Measurements from ENCODE around the gene TNFRSF25. TPM values are rescaled to one million over a fixed set of nuclear protein-coding genes. Genes with fewer than 3 reads are reported as not detected.
A peak's percentile ranks its signal among the peaks of the same experiment; 100 is the strongest.
"Not testable (repeated sequence)": the region's sequence is repeated elsewhere in the genome, so short reads cannot be mapped to it uniquely, and the experiment has no call there.

Gene TNFRSF25
- total RNA-seq, 1 donor from 2014 or later: 10.8 TPM

DNA sequence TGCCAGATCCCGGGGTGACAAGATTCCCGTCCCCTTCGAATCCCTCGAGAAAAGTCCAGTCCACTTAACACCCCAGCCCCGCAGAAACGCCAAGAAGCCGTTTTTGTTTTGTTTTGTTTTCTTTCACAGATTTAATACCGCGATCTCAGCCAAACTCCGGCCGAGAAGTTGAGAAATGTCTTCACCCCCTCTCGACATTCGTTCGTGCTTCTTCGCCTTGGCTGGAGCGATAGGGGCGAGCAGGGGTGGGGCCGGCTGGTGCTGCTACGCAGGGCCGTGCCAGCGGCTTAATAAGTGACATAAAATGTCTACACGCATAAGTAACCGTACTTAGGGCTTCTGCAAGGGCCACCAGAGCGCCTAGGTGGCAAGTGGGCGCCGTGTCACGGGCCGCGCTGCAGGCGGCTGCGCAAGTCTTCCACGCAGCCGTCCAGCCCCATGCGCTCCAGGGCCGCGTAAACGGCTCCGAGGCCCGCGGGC, 4.9 kb downstream of the TNFRSF25 start:
- intact Hi-C loops (cut with micrococcal nuclease): no loop called here
- ATAC-seq (peak; percentile 17), DNase-seq (no peak)

- ATAC-seq (peak; percentile 21), DNase-seq (no peak)
- intact Hi-C loops (cut with micrococcal nuclease): no loop called here
Observed at GRCh38 chr1:6460301-6461050, 5.5 kb downstream of the TNFRSF25 start.

DNA sequence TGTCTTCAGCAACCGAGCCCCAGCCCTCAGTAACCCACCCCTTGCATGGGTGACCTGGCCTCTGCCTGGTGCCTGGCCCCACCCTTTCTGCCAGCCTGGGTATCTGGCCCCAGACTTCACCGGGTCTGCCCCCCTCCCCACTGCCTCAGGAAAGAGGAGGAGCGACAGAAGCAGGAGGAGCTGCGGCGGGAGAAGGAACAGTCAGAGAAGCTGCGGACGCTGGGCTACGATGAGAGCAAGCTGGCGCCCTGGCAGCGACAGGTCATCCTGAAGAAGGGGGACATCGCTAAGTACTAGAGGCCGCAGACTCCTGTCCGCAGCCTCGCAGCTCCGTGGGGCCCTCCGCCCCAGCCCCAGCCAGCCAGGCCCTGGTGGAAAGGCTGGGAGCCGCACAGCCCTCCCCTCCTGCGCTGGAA, 6.1 kb downstream of the TNFRSF25 start:
- peak; percentile 26 for ATAC-seq
- intact Hi-C loops (cut with micrococcal nuclease): no loop called here

GRCh38 chr1:6456800-6457466, 9.0 kb downstream of the TNFRSF25 start:
- DNase-seq (no peak), ATAC-seq (no peak)
- intact Hi-C loops (cut with micrococcal nuclease): no loop called here

More for the DNA sequence above, 6.1 kb downstream of the TNFRSF25 start:
- DNase-seq: no peak

DNA sequence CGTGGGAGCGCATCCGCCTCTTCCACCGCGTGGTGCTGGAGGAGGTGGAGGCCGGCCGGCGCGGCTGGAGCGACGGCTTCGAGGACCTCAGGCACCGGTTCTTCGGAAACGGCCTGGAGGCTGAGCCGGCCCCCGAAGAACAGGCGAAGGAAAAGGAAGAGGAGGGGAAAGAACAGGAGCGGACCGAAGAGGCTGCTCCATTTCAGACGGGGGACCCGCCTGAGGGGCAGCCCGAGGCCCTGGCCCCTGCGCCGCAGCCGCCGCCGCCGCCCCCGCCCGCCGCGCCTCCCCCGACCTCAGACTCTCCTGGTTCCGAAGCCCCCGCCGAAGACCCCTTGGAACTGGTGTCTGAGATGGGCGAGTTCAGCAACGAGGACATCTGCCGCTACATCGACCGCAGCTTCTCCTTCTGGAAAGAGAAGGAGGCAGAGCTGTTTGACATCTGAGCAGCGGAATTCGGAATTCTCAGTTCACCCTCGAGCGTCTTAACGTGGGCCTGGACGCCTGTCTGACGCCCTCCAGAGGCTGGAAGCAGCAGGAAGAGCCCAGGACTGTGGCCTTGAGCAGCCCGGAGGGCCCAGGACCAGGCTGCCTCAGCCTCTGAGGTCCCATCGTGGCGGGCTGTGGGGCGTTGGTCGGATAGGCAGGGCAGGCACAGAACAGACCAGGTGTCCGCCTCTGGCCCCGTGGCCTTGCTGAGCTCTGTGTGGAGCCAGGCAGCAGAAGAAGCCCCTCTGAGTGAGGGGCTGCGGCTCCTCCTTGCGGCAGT, 10.0 kb downstream of the TNFRSF25 start:
- ATAC-seq; intact Hi-C loops (cut with micrococcal nuclease); DNase-seq: not testable (repeated sequence)

GRCh38 chr1:6454856-6455751, 10.9 kb downstream of the TNFRSF25 start:
- DNase-seq: no peak
- peak; percentile 12 for ATAC-seq
- intact Hi-C loops (cut with micrococcal nuclease): no loop called here

DNA sequence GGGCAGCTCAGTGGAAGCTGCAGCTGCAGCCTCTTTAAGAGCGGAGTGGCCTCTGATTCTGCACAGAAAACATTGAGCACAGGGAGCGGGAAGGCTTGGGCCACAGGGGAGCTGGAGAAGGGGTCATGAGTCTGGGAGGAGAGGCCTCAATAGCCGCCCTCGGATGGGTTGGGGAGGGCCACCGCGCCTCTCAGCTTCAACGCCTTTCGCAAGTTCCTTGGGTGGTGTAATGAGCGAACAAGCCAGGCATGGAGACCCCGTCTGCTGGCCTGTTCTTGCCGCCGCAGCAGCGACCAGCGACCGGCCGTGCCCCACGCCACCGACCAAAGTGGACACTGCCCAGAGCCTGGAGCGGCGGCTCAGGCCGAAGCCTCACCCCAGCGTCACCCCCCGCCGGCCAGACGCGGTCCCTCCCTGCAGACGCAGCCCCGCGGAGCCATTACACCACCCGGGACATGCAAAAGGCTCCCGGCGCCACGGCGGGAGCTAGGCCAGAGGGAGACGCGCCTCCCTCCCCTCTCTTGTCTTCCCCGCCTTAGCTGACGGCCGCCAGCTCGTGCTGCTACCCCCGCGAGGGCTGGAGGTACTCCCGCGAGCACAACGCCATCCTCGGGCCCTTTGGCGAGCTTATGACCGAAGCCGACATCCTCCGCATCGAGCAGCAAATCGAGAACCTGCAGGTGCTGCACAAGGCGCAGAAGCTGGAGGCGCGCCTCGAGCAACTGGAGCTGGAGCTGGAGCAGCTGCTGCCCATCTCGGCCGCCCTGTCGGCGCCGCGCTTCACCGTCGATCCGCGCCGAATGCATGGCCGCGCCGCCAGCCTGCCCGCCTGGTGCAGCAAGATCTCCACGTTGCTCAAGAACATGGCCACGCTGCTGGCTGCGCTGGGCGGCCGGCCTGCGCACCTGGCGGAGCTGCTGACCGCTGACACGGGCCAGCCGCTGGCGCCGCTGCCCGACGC, 11.8 kb downstream of the TNFRSF25 start:
- ATAC-seq; intact Hi-C loops (cut with micrococcal nuclease); DNase-seq: not testable (repeated sequence)

- DNase-seq (no peak), ATAC-seq (no peak)
- intact Hi-C loops (cut with micrococcal nuclease): no loop called here
Observed at GRCh38 chr1:6450943-6451373, 15.0 kb downstream of the TNFRSF25 start.

DNA sequence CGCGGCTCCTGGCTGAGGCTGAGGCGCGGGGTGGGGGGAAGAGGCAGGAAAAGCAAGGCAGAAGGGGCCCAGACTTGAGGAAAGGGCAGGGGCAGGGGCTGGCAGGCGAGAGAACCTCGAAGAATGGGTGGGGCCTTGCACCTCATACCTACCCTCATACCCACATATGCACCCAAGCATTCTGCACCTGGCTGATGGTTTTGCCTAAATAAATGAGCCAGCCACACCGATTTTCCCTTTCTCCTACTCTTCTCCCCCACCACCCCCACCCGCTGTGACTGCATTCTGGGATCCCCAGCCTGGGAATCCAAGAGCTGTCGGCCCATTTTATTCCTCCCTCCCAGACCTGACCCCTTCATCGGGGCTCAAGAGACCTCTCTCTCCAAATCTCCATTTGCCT, 15.5 kb downstream of the TNFRSF25 start:
- ATAC-seq; DNase-seq; intact Hi-C loops (cut with micrococcal nuclease): not testable (repeated sequence)

- no peak for DNase-seq
- no peak for ATAC-seq
- intact Hi-C loops (cut with micrococcal nuclease): no loop called here
Observed at GRCh38 chr1:6450005-6450450, 15.9 kb downstream of the TNFRSF25 start.

- peak; percentile 55 for ATAC-seq
- peak; percentile 57 for DNase-seq
- intact Hi-C loops (cut with micrococcal nuclease): no loop called here
Observed at GRCh38 chr1:6448749-6449631, 17.0 kb downstream of the TNFRSF25 start.

GRCh38 chr1:6447818-6448748, 17.9 kb downstream of the TNFRSF25 start:
- intact Hi-C loops (cut with micrococcal nuclease): no loop called here
- DNase-seq: no peak
- ATAC-seq: peak; percentile 11

DNA sequence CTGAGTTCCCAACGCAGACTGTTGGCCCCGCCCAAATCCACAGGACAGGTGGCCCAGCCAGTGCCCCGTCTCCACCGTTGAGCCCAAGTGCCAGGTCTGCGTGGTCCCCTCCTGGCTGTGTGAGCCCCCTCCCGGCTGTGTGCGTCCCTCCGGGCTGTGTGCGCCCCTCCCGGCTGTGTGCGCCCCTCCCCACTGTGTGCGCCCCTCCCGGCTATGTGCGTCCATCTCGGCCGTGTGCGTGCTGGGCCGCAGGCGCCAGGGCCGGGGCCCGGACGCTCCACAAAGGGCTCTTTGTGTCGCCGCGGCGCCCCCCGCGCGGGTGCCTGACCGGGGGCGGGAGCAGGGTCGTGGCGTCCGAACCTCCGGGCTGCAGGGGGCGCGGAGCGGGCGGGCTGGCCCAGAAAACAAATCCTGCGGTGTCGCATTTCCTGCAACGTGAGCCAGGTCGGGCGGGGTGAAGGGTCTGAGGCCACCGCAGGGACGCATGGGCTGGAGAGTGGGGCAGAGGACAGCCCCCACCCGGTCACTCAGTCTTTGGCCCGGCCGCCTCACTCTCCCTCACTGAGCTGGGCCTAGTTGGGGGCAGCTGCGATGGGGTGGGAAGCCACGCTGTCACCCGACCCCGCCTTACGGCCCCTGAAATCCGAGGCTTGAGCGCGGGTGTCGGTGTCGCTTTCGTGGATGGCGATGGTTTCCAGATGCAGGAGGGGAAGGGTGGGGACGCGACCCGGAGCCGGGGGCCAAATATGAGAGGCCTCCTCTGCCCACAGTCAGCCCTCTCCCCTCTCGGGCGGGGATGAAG, 18.8 kb downstream of the TNFRSF25 start:
- no peak for DNase-seq
- ATAC-seq: no peak
- intact Hi-C loops (cut with micrococcal nuclease): no loop called here

DNA sequence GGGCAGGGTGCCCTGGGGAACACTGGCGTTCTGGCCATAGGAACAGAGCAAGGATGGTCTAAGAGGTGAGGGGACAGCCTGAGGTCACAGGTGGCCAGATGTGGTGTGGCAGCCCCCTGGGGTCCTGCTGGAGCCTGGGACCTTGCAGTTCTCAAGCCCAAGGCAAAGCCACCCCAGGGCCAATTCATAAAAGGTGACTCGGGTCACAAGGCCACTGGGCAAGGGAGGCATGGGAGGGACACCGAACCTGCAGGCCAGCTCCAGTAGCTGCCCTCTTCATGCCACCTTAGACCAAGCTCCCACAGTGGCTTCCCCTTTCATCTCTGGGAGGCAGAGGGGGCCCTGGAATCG, 19.3 kb downstream of the TNFRSF25 start:
- no peak for DNase-seq
- no peak for ATAC-seq
- intact Hi-C loops (cut with micrococcal nuclease): no loop called here

DNA sequence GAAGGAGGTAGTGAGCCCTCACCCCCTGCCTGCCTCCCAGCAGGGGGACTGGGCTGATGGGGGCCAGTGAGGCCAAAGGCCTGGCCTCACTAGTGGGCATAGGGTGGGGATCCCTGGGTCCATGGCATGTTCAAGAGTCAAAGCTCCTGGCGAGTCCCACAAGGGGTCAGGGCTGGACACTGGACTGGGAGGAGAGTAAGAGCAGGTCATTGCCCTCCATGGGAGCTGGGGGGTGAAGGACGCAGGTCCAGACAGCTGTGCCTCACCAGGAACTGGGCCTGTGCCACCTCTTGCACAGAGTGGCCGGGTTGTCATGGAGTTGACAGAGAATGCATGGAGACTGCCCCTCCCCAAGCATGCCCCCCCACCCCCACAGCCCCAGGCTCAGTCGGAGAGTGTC, 20.0 kb downstream of the TNFRSF25 start:
- intact Hi-C loops (cut with micrococcal nuclease); ATAC-seq: not testable (repeated sequence)

More for the DNA sequence above, 20.0 kb downstream of the TNFRSF25 start:
- not testable (repeated sequence) for DNase-seq

Data from left ventricle myocardium superior (tissue), 1 donor.